ENCODE results near the gene MRPL32. TPM values are rescaled to one million over a fixed set of nuclear protein-coding genes. Genes with fewer than 3 reads are reported as not detected.
"Not testable (repeated sequence)": the region's sequence is repeated elsewhere in the genome, so short reads cannot be mapped to it uniquely, and the experiment has no call there.

MRPL32 gene
- 15.6 TPM for total RNA-seq

GRCh38 chr7:42931834-42932651, at the start of gene MRPL32, which contains the start of gene PSMA2:
Gene MRPL32, plus strand, starts transcription at chr7:42932376. Its CDS starts 11 bp downstream, at chr7:42932387.
Gene PSMA2, minus strand, starts transcription at chr7:42932174. Its CDS starts 16 bp downstream, at chr7:42932158.
- DNase-seq (ENCODE audit: low read depth in 2 of 3, low spot score in 2 of 3), result peak; percentile 85 to 99 (median 96)

GRCh38 chr7:42883950-42884349, 48.2 kb upstream of the MRPL32 start:
- no peak for DNase-seq (ENCODE audit: low read depth in 2 of 3, low spot score in 2 of 3)

- DNase-seq (ENCODE audit: low read depth in 2 of 3, low spot score in 2 of 3), result not testable (repeated sequence)
Measured at GRCh38 chr7:42885183-42885582, 47.0 kb upstream of the MRPL32 start.

- no peak for DNase-seq (ENCODE audit: low read depth in 2 of 3, low spot score in 2 of 3)
Measured at GRCh38 chr7:42886129-42886528, 46.0 kb upstream of the MRPL32 start.

GRCh38 chr7:42886893-42887505, 45.2 kb upstream of the MRPL32 start:
- DNase-seq (ENCODE audit: low read depth in 2 of 3, low spot score in 2 of 3), result no peak

- no peak for DNase-seq (ENCODE audit: low read depth in 2 of 3, low spot score in 2 of 3)
Measured at GRCh38 chr7:42893346-42894240, 38.6 kb upstream of the MRPL32 start.

- no peak for DNase-seq (ENCODE audit: low read depth in 2 of 3, low spot score in 2 of 3)
Measured at GRCh38 chr7:42900842-42901241, 31.3 kb upstream of the MRPL32 start.

GRCh38 chr7:42902331-42902730, 29.8 kb upstream of the MRPL32 start:
- DNase-seq (ENCODE audit: low read depth in 2 of 3, low spot score in 2 of 3), result no peak

- DNase-seq (ENCODE audit: low read depth in 2 of 3, low spot score in 2 of 3), result no peak
Measured at GRCh38 chr7:42906181-42906580, 26.0 kb upstream of the MRPL32 start.

- DNase-seq (ENCODE audit: low read depth in 2 of 3, low spot score in 2 of 3), result no peak
Measured at GRCh38 chr7:42907316-42907715, 24.9 kb upstream of the MRPL32 start.

GRCh38 chr7:42910306-42910705, 21.9 kb upstream of the MRPL32 start:
- no peak for DNase-seq (ENCODE audit: low read depth in 2 of 3, low spot score in 2 of 3)

- DNase-seq (ENCODE audit: low read depth in 2 of 3, low spot score in 2 of 3), result peak; percentile 86 to 94 (median 94)
Measured at GRCh38 chr7:42911454-42912447, 20.4 kb upstream of the MRPL32 start, which contains the start of gene C7orf25. Gene C7orf25, minus strand, starts transcription at chr7:42912070. Its CDS starts 1,170 bp downstream, at chr7:42910900.

- peak in 1 of 3 donors; percentile 52 for DNase-seq (ENCODE audit: low read depth in 2 of 3, low spot score in 2 of 3)
Measured at GRCh38 chr7:42913591-42913990, 18.6 kb upstream of the MRPL32 start.

- no peak for DNase-seq (ENCODE audit: low read depth in 2 of 3, low spot score in 2 of 3)
Measured at GRCh38 chr7:42914009-42914408, 18.2 kb upstream of the MRPL32 start.

- DNase-seq (ENCODE audit: low read depth in 2 of 3, low spot score in 2 of 3), result no peak
Measured at GRCh38 chr7:42914421-42915045, 17.6 kb upstream of the MRPL32 start.

GRCh38 chr7:42915356-42915755, 16.8 kb upstream of the MRPL32 start:
- DNase-seq (ENCODE audit: low read depth in 2 of 3, low spot score in 2 of 3), result no peak

- no peak for DNase-seq (ENCODE audit: low read depth in 2 of 3, low spot score in 2 of 3)
Measured at GRCh38 chr7:42922017-42922753, 10.0 kb upstream of the MRPL32 start.

- no peak for DNase-seq (ENCODE audit: low read depth in 2 of 3, low spot score in 2 of 3)
Measured at GRCh38 chr7:42924223-42924838, 7.8 kb upstream of the MRPL32 start.
